Measurements from ENCODE around the gene TWSG1.
"Not testable (repeated sequence)": the region's sequence is repeated elsewhere in the genome, so short reads cannot be mapped to it uniquely, and the experiment has no call there.

TWSG1 gene

GRCh38 chr18:9394046-9394445 lies 59.5 kb downstream of the TWSG1 start:
- no peak for DNase-seq

GRCh38 chr18:9400197-9400596 lies 65.6 kb downstream of the TWSG1 start:
- DNase-seq = no peak

- no peak for DNase-seq
Measured at GRCh38 chr18:9401176-9401575, 66.6 kb downstream of the TWSG1 start.

- DNase-seq = not testable (repeated sequence)
Measured at GRCh38 chr18:9402358-9403007, 67.9 kb downstream of the TWSG1 start.

- peak; percentile 22 for DNase-seq
Measured at GRCh38 chr18:9403795-9404564, 69.4 kb downstream of the TWSG1 start.

GRCh38 chr18:9404565-9405060 lies 70.0 kb downstream of the TWSG1 start:
- no peak for DNase-seq

GRCh38 chr18:9405130-9405529 lies 70.6 kb downstream of the TWSG1 start:
- DNase-seq = no peak

- no peak for DNase-seq
Measured at GRCh38 chr18:9405977-9406376, 71.4 kb downstream of the TWSG1 start.

GRCh38 chr18:9410515-9410914 lies 75.9 kb downstream of the TWSG1 start:
- DNase-seq = no peak

GRCh38 chr18:9413576-9413975 lies 79.0 kb downstream of the TWSG1 start:
- no peak for DNase-seq

- no peak for DNase-seq
Measured at GRCh38 chr18:9416563-9417072, 82.0 kb downstream of the TWSG1 start.

GRCh38 chr18:9417073-9417851 lies 82.7 kb downstream of the TWSG1 start:
- DNase-seq = no peak

- no peak for DNase-seq
Measured at GRCh38 chr18:9418047-9418690, 83.6 kb downstream of the TWSG1 start.

- no peak for DNase-seq
Measured at GRCh38 chr18:9419956-9420631, 85.5 kb downstream of the TWSG1 start.

GRCh38 chr18:9421096-9421900 lies 86.7 kb downstream of the TWSG1 start:
- DNase-seq = no peak

GRCh38 chr18:9421901-9422327 lies 87.3 kb downstream of the TWSG1 start:
- peak; percentile 22 for DNase-seq

- DNase-seq = no peak
Measured at GRCh38 chr18:9422816-9423519, 88.4 kb downstream of the TWSG1 start.

GRCh38 chr18:9423648-9424047 lies 89.1 kb downstream of the TWSG1 start:
- DNase-seq = not testable (repeated sequence)

GRCh38 chr18:9424235-9424634 lies 89.7 kb downstream of the TWSG1 start:
- DNase-seq = not testable (repeated sequence)

GRCh38 chr18:9426753-9427152 lies 92.2 kb downstream of the TWSG1 start:
- DNase-seq = no peak

GRCh38 chr18:9428301-9428706 lies 93.7 kb downstream of the TWSG1 start:
- DNase-seq = no peak
